H7 (cell line): Measurements from ENCODE around the gene IMMP2L. TPM values are rescaled to one million over a fixed set of nuclear protein-coding genes. Genes with fewer than 3 reads are reported as not detected.

Experiments used
- DNase-seq: peaks from one replicate; pipeline ENCODE4 v3.0.0; 2012
- H3K27me3 ChIP-seq: 2 replicates; pipeline ENCODE4 v1.6.0; 2011; ENCODE audit warnings: mild to moderate bottlenecking, low read length; ENCODE audit not compliant: control insufficient read depth, insufficient read depth
- H3K36me3 ChIP-seq: replicated peaks from 2 replicates; pipeline ENCODE4 v1.5.1; 2011; ENCODE audit warnings: low read length; ENCODE audit not compliant: control insufficient read depth, insufficient read depth
- H3K4me3 ChIP-seq: 2 replicates; pipeline ENCODE4 v1.5.1; 2011; ENCODE audit warnings: low read depth, mild to moderate bottlenecking, control low read depth, low read length, moderate library complexity; ENCODE audit not compliant: insufficient read depth
- total RNA-seq: library from RNA; depleted of rRNA; stranded (reverse); fragments of >200 nt; shearing (Covaris generic); gene quantifications from 2 replicates; pipeline ENCODE4 v1.2.3, GENCODE V29; 2014

IMMP2L gene
- total RNA-seq, 1 experiment from 2014 or later: 9.2 TPM

DNA sequence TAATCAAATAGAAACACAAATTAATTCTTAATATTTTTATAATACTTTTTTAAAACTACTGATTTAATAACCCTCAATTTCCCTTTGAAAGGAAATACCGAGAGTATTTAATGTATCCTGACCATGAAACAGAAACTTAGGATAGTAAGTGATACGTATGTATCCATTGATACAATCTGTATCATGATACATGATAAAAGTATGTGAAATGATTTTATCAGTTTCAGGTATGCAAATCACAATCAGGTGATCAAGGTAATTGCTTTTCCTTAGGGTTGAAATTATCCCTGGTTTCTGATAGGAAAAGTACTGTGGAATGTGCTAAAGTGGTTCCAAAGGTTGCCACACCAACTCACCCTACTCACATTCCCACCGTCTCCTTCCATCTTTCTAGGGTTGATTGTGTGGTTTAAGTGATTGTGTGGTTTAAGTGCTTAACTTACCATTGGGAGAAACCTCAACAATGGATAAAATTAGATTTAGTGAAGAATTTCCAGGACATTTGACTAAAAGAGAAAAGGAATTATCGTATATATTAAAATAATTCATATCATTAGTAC, 333.0 kb downstream of the IMMP2L start:
- H3K36me3 ChIP-seq: no peaks in the 10 kb centered on the region
- no peak for DNase-seq
- H3K27me3 ChIP-seq: no peaks in the 10 kb centered on the region
- no peak overlapping the region for H3K4me3 ChIP-seq

DNA sequence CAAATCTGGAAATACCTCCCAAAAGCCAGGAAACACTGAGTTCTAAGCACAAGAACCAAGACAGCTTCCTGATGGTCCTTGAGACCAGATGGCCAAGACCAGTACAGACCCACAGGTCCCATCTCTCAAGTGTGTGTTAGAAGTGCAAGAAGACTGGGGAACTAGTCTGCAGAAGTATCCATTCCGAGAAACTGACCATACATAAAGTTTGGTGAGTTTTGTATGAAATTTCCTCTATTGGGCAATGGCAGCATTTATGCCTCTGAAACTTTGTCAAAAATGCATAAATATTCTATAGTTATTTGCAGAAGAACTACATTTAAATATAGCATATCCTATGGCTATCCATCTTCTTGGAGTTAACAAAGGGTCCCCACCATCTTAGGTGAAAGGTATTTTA, 333.9 kb downstream of the IMMP2L start:
- no peak overlapping the region for H3K4me3 ChIP-seq
- H3K27me3 ChIP-seq: no peaks in the 10 kb centered on the region
- no peaks in the 10 kb centered on the region for H3K36me3 ChIP-seq
- DNase-seq: no peak

DNA sequence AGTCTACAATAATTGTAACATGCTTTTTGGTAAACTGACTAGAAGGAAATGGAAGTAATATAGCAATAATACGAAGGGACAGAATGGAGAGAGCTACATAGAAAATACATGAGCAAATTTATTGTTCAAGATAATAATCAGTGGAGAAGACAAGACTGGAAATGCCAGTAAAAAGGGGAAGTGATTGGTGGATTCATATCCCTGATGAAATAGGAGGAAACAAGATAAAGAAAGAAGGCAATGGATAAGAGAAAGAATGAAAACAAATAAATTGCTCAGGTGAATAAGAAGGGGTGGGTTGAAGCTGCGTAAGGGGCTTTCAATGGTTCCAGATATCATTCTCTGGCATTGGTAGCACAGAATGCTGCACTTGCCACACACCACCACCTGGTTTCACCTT, 335.5 kb downstream of the IMMP2L start:
- Histone ChIP-seq H3K4me3 (no peak overlapping the region), H3K27me3 (no peaks in the 10 kb centered on the region), H3K36me3 (no peaks in the 10 kb centered on the region)
- DNase-seq: no peak

DNA sequence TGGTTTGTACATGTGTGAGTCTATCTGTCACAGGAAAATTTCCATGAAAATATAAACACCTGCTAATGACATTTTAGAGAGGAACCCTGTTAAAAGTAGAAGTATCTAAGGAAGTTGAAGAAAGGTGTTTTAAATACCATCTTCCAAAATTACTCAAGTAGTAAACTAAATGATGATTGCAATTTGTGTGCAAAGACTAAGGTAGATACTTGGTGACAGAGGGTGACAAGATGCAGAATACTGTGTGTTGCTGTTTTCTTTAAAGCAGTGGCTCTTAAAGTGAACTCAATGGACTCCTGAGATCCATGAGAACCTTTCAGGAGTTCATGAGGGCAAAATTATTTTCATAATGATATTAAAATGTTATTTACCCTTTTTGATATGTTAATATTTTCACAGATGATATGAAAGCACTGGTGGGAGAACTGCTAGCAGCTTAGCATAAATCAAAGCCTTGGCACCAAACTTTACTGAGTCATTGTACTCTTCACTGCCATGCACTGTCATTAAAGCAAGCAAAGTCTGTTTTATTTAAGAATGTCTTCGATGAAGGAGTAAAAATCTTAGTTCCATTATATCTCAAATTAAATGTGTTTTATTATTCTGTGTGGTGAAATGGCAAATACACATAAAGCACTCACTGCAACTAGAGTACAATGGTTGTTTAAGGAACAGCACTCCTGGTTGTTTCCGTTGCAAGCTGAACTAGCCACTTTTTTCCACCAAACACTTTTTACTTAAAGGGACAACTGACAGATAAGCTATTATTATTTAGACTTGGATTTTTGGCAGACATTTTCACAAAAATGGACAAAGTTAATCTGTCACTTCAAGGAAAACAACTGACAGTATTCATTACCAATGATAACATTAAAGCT, 337.7 kb downstream of the IMMP2L start:
- Histone ChIP-seq H3K36me3 (no peaks in the 10 kb centered on the region), H3K4me3 (no peak overlapping the region), H3K27me3 (no peaks in the 10 kb centered on the region)
- DNase-seq: no peak

DNA sequence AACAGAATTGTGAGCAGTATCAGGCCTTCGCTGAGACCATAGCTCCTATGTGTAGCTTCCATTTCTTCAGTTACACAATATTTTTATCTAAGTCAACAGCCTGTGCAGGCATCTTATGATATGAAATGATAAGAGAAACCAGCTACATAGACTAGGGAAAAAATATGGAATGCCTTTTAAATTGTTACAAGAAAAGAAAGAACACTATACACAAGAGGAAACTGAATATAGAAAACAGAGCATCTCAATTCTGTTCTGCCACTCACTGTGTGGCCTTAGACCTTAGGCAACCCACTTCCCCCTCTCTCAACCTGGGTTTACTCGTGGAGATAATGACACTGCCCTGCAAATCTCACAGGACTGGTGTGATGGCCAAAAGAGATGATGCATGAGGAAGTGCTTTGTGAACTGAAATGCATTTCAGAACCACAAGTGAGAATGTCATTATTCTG, 338.5 kb downstream of the IMMP2L start:
- DNase-seq: no peak
- Histone ChIP-seq H3K36me3 (no peaks in the 10 kb centered on the region), H3K27me3 (no peaks in the 10 kb centered on the region), H3K4me3 (no peak overlapping the region)

DNA sequence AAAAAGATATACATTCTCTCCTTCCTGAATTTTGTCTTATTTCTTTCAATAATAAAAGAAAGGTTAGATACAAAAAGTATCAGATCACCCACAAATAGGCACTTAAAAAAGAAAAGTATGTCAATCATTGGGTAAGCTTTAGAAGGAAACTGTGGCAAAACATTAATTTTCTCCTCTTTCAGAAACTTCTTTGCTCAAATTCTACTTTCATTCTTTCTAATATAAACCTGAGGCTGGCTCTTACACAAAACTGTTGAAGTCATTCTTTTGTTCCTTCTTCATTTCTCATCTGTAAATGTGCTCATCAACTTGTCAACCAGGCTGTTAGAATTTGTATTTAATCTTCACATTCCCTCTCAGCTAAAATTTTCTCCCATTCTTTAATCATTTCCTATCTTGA, 346.7 kb downstream of the IMMP2L start:
- Histone ChIP-seq H3K27me3 (no peaks in the 10 kb centered on the region), H3K36me3 (no peaks in the 10 kb centered on the region), H3K4me3 (no peak overlapping the region)
- no peak for DNase-seq

DNA sequence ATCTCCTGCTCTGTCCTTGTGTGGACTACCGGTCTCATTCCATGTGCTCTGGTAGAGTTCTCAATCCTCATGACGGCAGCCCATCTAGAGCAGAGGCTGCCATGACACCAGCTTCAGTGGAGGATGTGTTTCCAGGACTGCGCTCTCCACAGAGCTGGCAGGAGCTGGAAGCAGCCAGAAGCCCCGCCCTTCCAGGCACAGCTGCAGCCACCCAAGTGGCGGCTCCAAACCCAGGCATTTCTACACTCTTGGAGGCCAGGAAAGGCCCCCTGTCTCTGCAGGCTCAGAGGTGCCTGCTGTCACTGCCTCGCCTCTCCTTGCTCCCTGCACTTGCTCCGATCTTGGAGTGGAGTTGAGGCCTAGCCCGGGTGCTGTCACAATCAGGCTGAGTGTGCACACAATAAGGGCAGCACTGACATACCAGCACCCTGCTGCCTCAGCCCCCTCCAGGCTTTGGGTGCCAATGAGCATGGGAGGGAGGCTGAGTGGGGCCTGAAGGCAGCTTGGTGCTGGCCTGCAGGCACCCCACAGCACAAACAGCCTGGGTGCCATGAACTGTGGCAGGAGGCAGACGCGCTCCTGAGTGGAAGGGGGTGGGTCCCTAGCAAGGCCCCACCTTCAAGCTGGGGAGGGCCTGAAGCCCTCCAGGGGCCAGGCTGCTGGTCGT, 349.3 kb downstream of the IMMP2L start:
- DNase-seq: no peak
- no peaks in the 10 kb centered on the region for H3K36me3 ChIP-seq
- H3K4me3 ChIP-seq: no peak overlapping the region
- H3K27me3 ChIP-seq: no peaks in the 10 kb centered on the region

DNA sequence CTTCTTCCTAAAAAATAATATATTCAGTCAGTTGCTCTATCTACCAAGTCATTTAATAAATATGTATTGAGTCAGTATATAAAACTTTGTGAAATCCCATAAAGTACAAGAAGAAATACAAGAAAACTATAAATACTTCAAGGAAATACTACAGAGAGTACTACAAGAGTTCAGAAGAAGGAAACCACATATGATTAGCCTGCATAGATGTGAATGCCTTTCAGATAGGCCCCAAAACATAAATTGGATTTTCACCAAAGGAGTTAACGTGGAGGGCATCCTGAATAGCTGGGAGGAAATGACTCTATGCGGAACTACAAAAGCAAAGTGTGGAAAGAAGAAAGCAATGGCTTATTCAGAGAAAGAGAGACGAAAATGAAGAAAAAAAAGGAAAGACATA, 351.3 kb downstream of the IMMP2L start:
- Histone ChIP-seq H3K27me3 (no peaks in the 10 kb centered on the region), H3K4me3 (no peak overlapping the region), H3K36me3 (no peaks in the 10 kb centered on the region)
- DNase-seq: no peak

DNA sequence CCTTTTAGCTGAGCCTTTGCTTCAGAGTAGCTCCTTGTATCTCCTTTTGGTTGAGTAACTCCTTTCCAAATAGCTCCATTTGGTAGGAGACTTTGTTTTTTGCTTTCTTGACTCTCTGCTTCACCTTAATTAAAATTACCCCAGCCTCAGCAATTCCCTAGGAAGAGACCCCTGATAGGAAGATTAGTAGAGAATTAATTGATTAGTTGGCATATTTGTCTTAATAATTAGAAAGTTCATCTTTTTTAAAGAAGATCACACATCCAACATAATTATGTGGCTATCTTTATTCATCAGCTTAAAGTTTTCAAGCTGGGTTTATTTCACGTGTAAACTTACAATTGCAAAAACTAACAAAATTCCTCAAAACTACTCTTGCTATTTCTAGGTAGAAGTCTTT, 352.2 kb downstream of the IMMP2L start:
- Histone ChIP-seq H3K27me3 (no peaks in the 10 kb centered on the region), H3K36me3 (no peaks in the 10 kb centered on the region)
- DNase-seq: no peak

DNA sequence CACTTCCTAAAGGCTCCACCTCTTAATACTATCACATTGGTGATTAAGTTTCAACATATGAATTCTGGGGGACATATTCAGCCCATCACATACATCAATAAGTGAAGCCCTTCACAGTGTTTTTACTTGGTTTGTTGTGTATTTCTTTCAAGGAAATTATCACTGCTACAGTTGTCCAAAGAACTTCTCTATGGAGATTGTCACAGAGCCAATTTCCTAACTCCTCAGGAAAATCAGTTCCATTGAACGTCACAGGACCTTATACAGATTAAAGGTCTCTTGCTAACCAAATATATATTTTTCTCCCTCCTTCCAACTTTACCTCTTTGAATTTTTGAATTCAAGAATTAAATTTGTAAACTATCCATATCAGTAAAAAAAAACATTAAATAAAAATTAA, 357.0 kb downstream of the IMMP2L start:
- H3K4me3 ChIP-seq: no peak overlapping the region
- DNase-seq: no peak
- no peaks in the 10 kb centered on the region for H3K36me3 ChIP-seq
- H3K27me3 ChIP-seq: no peaks in the 10 kb centered on the region

More for the DNA sequence above, 352.2 kb downstream of the IMMP2L start:
- H3K4me3 ChIP-seq: no peak overlapping the region

DNA sequence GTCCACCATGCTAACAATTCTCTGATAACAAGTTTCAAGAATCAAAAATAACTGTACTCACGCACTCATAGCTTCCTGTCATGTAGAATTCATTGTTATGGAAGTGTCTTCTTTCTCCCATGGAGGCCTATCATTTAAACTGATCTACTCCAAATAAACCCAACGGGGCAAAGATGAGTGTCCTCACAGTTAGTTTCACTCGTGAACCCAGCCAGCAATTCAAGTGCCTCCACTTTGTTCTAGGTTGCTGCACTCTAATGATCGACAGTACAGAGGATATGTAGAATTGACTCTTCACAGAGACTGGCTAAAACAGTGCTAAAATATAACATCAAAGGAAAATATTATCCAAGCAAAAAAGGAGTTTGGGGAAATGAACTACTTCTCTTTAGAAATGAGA, 360.0 kb downstream of the IMMP2L start:
- Histone ChIP-seq H3K36me3 (no peaks in the 10 kb centered on the region), H3K27me3 (no peaks in the 10 kb centered on the region), H3K4me3 (no peak overlapping the region)
- DNase-seq: no peak

DNA sequence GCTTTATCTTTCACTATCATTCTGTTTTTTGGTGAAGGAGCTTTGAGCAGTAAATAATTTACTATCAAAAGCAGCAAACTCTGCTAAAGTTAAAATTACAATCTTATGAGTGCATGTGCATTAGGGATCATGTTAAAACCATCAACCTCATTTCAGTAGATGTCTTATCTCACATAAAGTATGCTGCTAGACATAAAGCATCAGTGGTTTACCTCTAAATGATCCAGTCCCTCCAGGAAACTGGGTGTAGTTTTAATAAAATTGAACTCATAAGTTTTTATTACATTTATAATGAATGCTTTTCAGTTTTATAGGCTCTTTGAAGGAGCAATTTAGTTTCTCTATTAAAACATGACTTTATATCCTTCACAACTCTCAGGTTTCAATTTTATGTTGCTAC, 362.6 kb downstream of the IMMP2L start:
- Histone ChIP-seq H3K36me3 (no peaks in the 10 kb centered on the region), H3K27me3 (no peaks in the 10 kb centered on the region), H3K4me3 (no peak overlapping the region)
- DNase-seq: no peak

DNA sequence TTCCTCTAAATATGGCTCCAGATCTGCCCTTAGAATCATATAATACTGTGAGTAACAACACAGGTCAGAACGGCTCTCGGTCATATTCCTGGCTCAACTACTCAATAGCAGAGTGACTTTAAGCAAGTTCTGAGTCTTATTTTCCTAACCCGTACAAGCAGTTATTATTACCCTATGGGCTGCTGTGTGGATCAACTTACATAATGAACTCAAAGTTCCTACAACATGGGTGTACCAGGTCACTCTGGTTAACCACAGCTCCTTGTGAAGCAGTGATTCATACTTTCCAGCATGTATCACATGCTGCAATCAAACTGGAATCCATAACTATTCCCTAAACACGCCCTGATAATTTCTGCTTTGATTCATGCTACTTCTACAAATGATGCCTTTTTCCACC, 364.0 kb downstream of the IMMP2L start:
- Histone ChIP-seq H3K36me3 (no peaks in the 10 kb centered on the region), H3K4me3 (no peak overlapping the region), H3K27me3 (no peaks in the 10 kb centered on the region)
- DNase-seq: no peak

DNA sequence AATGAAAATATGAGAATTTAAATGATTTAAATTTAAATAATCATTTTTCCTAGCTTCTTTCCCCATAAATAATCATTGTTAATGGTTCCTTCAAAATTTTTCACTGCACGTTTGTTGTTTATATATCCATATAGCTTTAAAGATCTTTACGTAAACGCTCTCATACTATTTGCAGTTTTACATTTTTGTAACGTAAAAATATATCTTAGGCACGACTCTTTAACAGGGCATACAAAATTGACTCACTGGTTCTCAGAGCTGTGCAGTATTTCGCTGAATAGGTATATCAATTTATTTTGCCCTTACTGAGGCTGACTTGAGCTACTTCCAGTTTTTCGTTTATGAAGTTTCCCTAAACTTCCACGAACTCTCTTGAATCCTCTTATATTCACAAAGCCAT, 365.6 kb downstream of the IMMP2L start:
- DNase-seq: no peak
- Histone ChIP-seq H3K4me3 (no peak overlapping the region), H3K27me3 (no peaks in the 10 kb centered on the region), H3K36me3 (no peaks in the 10 kb centered on the region)
